Neuronal stem cell (in vitro differentiated cells): ENCODE data around the gene NAB2.

Experiments
- DNase-seq: peaks from one replicate; pipeline ENCODE4 v3.0.0-alpha.2; 2013; ENCODE audit warnings: low spot score
- H2AFZ ChIP-seq: one replicate; pipeline ENCODE4 v1.6.1; 2013; ENCODE audit warnings: mild to moderate bottlenecking, low read length, inconsistent platforms
- H2AK5ac ChIP-seq: 2 replicates; pipeline ENCODE4 v1.6.1; 2013; ENCODE audit warnings: low read depth, mild to moderate bottlenecking, inconsistent platforms, low read length, moderate library complexity, mixed read lengths
- H2BK120ac ChIP-seq: 2 replicates; pipeline ENCODE4 v1.6.1; 2013; ENCODE audit warnings: low read depth, mild to moderate bottlenecking, inconsistent platforms, low read length, moderate library complexity, mixed read lengths
- H2BK12ac ChIP-seq: one replicate; pipeline ENCODE4 v1.6.1; 2013; ENCODE audit warnings: low read length, inconsistent platforms
- H2BK15ac ChIP-seq: 2 replicates; pipeline ENCODE4 v1.6.1; 2013; ENCODE audit warnings: mild to moderate bottlenecking, low read length, inconsistent platforms, mixed read lengths
- H2BK5ac ChIP-seq: one replicate; pipeline ENCODE4 v1.6.1; 2013; ENCODE audit warnings: inconsistent platforms, mild to moderate bottlenecking, low read length, moderate library complexity
- H3K14ac ChIP-seq: one replicate; pipeline ENCODE4 v1.6.1; 2013; ENCODE audit warnings: low read length, inconsistent platforms
- H3K18ac ChIP-seq: 2 replicates; pipeline ENCODE4 v1.6.1; 2013; ENCODE audit warnings: low read length, inconsistent platforms
- H3K23ac ChIP-seq: 2 replicates; pipeline ENCODE4 v1.6.1; 2013; ENCODE audit warnings: low read depth, mild to moderate bottlenecking, mixed read lengths, low read length, inconsistent platforms; ENCODE audit not compliant: poor library complexity
- H3K27ac ChIP-seq: replicated peaks from 3 replicates; pipeline ENCODE4 v1.5.1; 2013; ENCODE audit warnings: low read length, inconsistent platforms
- H3K27me3 ChIP-seq, 3 experiments: 2 replicates each; pipeline ENCODE4 v1.6.1; 2013; ENCODE audit warnings: low read length in 3 of 3, mild to moderate bottlenecking in 2 of 3, inconsistent platforms in 1 of 3, low read depth in 1 of 3, mixed read lengths in 1 of 3, moderate library complexity in 1 of 3; ENCODE audit not compliant: control insufficient read depth in 3 of 3, insufficient read depth in 3 of 3
- H3K36me3 ChIP-seq, 2 donors: replicated peaks in 1 of 2; 2 replicates each; pipeline ENCODE4 v1.6.1; 2013; ENCODE audit warnings: low read length in 2 of 2; ENCODE audit not compliant: control insufficient read depth in 2 of 2, insufficient read depth in 2 of 2
- H3K4ac ChIP-seq: 2 replicates; pipeline ENCODE4 v1.6.1; 2013; ENCODE audit warnings: inconsistent platforms, mild to moderate bottlenecking, low read length, moderate library complexity
- H3K4me1 ChIP-seq, 2 donors: 1 replicate in 1 of 2; 2 replicates in 1 of 2; pipeline ENCODE4 v1.6.1; 2013; ENCODE audit warnings: low read length in 2 of 2, low read depth in 1 of 2; ENCODE audit not compliant: control insufficient read depth in 2 of 2, insufficient read depth in 1 of 2
- H3K4me2 ChIP-seq: one replicate; pipeline ENCODE4 v1.6.1; 2013; ENCODE audit warnings: mild to moderate bottlenecking, low read length, inconsistent platforms; ENCODE audit not compliant: insufficient read depth, poor library complexity, severe bottlenecking
- H3K4me3 ChIP-seq, 2 donors: 2 replicates each; pipeline ENCODE4 v1.5.1; 2013; ENCODE audit warnings: low read length in 2 of 2, mild to moderate bottlenecking in 2 of 2, inconsistent platforms in 1 of 2, moderate library complexity in 1 of 2
- H3K79me1 ChIP-seq: one replicate; pipeline ENCODE4 v1.6.1; 2013; ENCODE audit warnings: low read depth, mild to moderate bottlenecking, inconsistent platforms, low read length, moderate library complexity
- H3K9ac ChIP-seq: one replicate; pipeline ENCODE4 v1.6.1; 2013; ENCODE audit warnings: mild to moderate bottlenecking, low read depth, low read length, inconsistent platforms; ENCODE audit not compliant: poor library complexity
- H3K9me3 ChIP-seq, 2 donors: replicated peaks in 1 of 2; 2 replicates each; pipeline versions ENCODE3 to v1.6.1; 2013; ENCODE audit warnings: low read length in 2 of 2, mild to moderate bottlenecking in 2 of 2, inconsistent platforms in 1 of 2, low read depth in 1 of 2, mixed read lengths in 1 of 2, moderate library complexity in 1 of 2; ENCODE audit not compliant: control insufficient read depth in 2 of 2, insufficient read depth in 1 of 2
- H4K8ac ChIP-seq: one replicate; pipeline ENCODE4 v1.6.1; 2013; ENCODE audit warnings: low read depth, mild to moderate bottlenecking, inconsistent platforms, low read length, moderate library complexity
- H4K91ac ChIP-seq: one replicate; pipeline ENCODE4 v1.6.1; 2013; ENCODE audit warnings: low read length, low read depth, mild to moderate bottlenecking, inconsistent platforms; ENCODE audit not compliant: poor library complexity
- WGBS, 2 donors: extraction: QIAGEN DNeasy Blood & Tissue Kit; methylation state at CpG; one replicate each; pipeline ENCODE4 v1.1.7; 2013; ENCODE audit warnings: missing lambda C conversion rate in 2 of 2, mixed read lengths in 1 of 2; ENCODE audit not compliant: insufficient read length in 2 of 2, insufficient replicate concordance in 1 of 2; ENCODE audit errors: extremely low coverage in 2 of 2; 5-methylcytosine and 5-hydroxymethylcytosine counted together

Gene NAB2

DNA sequence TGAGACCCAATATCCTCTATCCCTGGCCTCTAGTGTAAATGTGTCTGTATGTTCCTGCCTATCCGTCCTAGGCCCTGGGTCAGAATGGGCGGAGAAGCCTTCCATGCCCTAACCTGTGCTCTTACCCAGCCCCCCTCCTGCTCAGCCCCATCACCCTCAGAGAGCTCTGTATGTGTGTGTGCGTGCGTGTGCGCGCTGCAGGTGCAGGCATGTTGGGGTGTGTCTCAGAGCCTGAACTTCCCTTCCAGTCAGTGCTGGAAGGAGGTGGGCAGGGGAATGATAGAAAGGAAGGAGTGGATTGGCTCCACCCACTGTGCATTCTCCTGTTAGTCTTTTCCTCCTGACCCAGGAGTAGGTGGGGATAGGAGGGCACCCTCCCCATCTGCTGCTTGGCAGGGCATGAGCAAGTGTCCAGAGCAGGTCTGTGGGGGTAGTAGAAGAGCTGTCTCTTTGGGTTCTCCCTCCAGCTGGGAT lies 7.2 kb downstream of the NAB2 start:
- Histone ChIP-seq H3K4me2 (no peak overlapping the region), H3K9ac (peak overlapping the region; percentile 33), H4K91ac (no peak overlapping the region), H4K8ac (no peak overlapping the region), H2BK120ac (no peak overlapping the region), H3K14ac (no peak overlapping the region), H3K27ac (no peak overlapping the region), H3K18ac (no peak overlapping the region), H3K79me1 (peaks cover 11% of the 10 kb centered on the region), H2AK5ac (no peak overlapping the region), H3K4me1 (peaks cover 29 to 31% of the 10 kb centered on the region in 2 donors), H2BK5ac (no peak overlapping the region), H2BK15ac (no peak overlapping the region), H3K4me3 (no peak overlapping the region), H3K9me3 (no peaks in the 10 kb centered on the region), H3K36me3 (peaks cover 34 to 87% of the 10 kb centered on the region in 2 donors), H2BK12ac (no peak overlapping the region), H3K23ac (peak overlapping the region; percentile 18), H2AFZ (no peak overlapping the region), H3K4ac (no peak overlapping the region), H3K27me3 (no peaks in the 10 kb centered on the region)
- WGBS, 2 donors, result no CpG with 5 or more reads among the region's 6 CpGs
- DNase-seq, result no peak

GRCh38 chr12:57096748-57097553 lies 8.0 kb downstream of the NAB2 start:
- Histone ChIP-seq H4K91ac (no peak overlapping the region), H3K27ac (no peak overlapping the region), H3K4ac (no peak overlapping the region), H3K18ac (peak overlapping the region; percentile 40), H2BK12ac (no peak overlapping the region), H3K27me3 (no peaks in the 10 kb centered on the region), H3K9me3 (no peaks in the 10 kb centered on the region), H2BK5ac (peak overlapping the region; percentile 19), H3K14ac (no peak overlapping the region), H3K9ac (peak overlapping the region; percentile 57), H4K8ac (no peak overlapping the region), H2AFZ (no peak overlapping the region), H3K4me3 (no peak overlapping the region), H3K4me2 (no peak overlapping the region), H2AK5ac (no peak overlapping the region), H3K4me1 (peaks cover 27 to 28% of the 10 kb centered on the region in 2 donors), H3K23ac (peak overlapping the region; percentile 8), H2BK15ac (no peak overlapping the region), H3K79me1 (peaks cover 10% of the 10 kb centered on the region), H2BK120ac (peak overlapping the region; percentile 38), H3K36me3 (peaks cover 29 to 83% of the 10 kb centered on the region in 2 donors)
- no CpG with 5 or more reads among the region's 8 CpGs for WGBS, 2 donors
- no peak for DNase-seq

DNA sequence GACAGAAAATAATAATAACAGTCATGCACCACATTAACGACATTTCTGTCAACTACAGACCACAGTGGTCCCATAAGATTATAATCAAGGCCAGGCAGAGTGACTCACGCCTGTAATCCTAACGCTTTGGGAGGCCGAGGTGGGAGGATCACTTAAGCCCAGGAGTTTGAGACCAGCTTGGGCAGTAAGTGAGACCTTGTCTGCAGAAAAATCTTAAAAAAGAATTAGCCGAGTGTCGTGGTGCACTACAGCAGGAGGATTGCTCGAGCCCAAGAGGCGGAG lies 8.6 kb downstream of the NAB2 start:
- Histone ChIP-seq H3K9ac (no peak overlapping the region), H3K4me3 (no peak overlapping the region), H3K79me1 (peaks cover 10% of the 10 kb centered on the region), H4K91ac (no peak overlapping the region), H2AFZ (no peak overlapping the region), H2BK12ac (no peak overlapping the region), H2BK120ac (no peak overlapping the region), H3K9me3 (no peaks in the 10 kb centered on the region), H3K18ac (no peak overlapping the region), H3K23ac (no peak overlapping the region), H3K27ac (no peak overlapping the region), H2BK15ac (no peak overlapping the region), H4K8ac (no peak overlapping the region), H2AK5ac (no peak overlapping the region), H2BK5ac (no peak overlapping the region), H3K27me3 (no peaks in the 10 kb centered on the region), H3K4me2 (no peak overlapping the region), H3K36me3 (peaks cover 23 to 83% of the 10 kb centered on the region in 2 donors), H3K14ac (no peak overlapping the region), H3K4me1 (peaks cover 29 to 30% of the 10 kb centered on the region in 2 donors), H3K4ac (no peak overlapping the region)
- no peak for DNase-seq
- no CpG with 5 or more reads among the region's 8 CpGs for WGBS, 2 donors

DNA sequence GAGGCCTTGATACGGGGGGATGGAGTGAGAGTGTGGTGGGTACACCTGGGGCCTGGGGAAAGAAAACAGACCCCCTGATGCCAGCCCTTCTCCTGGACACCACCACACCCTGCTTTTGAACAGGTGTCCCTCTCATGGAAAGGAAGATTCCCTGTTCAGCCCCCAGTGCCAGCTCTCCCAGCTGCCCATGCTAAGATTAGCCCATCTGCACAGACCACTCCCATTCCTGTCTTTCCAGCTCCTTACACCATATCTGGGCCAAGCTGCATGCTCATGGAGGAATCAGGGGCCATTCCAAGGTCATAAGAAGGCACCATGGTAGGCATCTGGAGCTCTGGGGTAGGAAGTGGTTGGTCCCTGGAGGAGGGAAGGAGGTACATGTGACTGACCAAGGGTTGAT lies 9.6 kb downstream of the NAB2 start:
- no peak overlapping the region for H3K4me2 ChIP-seq

More for the DNA sequence above, 9.6 kb downstream of the NAB2 start:
- Histone ChIP-seq H3K4me1 (peaks cover 25% of the 10 kb centered on the region in 2 donors), H3K14ac (no peak overlapping the region), H3K9ac (no peak overlapping the region), H3K36me3 (peaks cover 18 to 74% of the 10 kb centered on the region in 2 donors), H2BK120ac (no peak overlapping the region), H3K23ac (peak overlapping the region; percentile 3), H3K79me1 (peaks cover 5% of the 10 kb centered on the region), H4K91ac (no peak overlapping the region), H3K4me3 (no peak overlapping the region), H4K8ac (no peak overlapping the region), H3K27me3 (no peaks in the 10 kb centered on the region), H2AFZ (no peak overlapping the region), H2BK12ac (no peak overlapping the region), H3K9me3 (no peaks in the 10 kb centered on the region), H3K18ac (no peak overlapping the region), H3K27ac (no peak overlapping the region), H2AK5ac (no peak overlapping the region), H2BK5ac (no peak overlapping the region), H3K4ac (no peak overlapping the region), H2BK15ac (no peak overlapping the region)
- no CpG with 5 or more reads among the region's 1 CpG for WGBS, 2 donors
- DNase-seq, result no peak
